GM18861 (cell line): ENCODE measurements around the gene GMPPA.

ENCODE experiments used
- ATAC-seq: cut with Tn5 transposase; IDR thresholded peaks from one replicate; pipeline ENCODE4 v1.9.1; 2021; ENCODE audit not compliant: unreplicated experiment

GMPPA gene

GRCh38 chr2:219537657-219538488 is 39.2 kb downstream of the GMPPA start:
- ATAC-seq = no peak

GRCh38 chr2:219538504-219538951 is 39.8 kb downstream of the GMPPA start:
- no peak for ATAC-seq

DNA sequence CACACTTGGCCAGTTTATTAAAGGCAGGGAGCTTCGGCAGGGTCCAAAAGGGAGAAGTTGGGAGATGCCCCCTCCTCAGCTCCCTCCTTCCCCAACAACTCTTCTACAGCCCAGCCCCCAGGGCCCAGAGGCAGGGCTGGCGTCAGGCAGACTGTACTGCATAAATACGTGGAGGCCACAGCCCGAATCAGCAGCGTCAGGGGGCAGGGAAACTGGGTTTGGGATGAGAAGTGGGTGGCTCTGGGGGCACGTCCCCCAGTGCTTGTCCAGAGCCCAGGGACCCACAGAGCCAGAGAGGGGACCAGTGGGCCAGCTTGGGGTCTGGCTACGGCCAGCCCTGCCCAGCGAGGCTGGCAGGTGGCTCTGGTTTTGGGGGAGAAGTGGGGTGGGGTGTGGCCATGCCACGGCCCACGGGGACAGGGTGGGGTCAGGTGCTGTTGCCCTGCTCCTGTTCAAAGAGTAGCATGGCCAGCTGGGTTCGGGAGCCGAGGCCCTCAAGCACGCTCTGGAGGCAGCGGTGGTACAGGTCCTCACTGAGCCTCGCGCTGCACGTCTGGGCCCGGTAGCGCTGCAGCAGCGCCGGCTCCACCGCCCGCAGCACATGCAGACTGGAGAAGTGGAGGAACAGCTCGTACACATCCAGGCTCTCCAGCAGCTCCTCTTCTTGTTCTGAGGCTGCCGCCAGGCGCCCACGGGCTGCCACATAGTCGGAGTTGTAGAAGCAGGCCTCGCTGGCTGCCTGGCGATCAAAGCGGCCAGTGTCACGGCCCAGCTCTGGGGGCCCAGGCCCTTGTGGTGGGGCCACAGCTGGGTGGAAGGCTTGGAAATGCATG is 40.5 kb downstream of the GMPPA start:
- no peak for ATAC-seq

DNA sequence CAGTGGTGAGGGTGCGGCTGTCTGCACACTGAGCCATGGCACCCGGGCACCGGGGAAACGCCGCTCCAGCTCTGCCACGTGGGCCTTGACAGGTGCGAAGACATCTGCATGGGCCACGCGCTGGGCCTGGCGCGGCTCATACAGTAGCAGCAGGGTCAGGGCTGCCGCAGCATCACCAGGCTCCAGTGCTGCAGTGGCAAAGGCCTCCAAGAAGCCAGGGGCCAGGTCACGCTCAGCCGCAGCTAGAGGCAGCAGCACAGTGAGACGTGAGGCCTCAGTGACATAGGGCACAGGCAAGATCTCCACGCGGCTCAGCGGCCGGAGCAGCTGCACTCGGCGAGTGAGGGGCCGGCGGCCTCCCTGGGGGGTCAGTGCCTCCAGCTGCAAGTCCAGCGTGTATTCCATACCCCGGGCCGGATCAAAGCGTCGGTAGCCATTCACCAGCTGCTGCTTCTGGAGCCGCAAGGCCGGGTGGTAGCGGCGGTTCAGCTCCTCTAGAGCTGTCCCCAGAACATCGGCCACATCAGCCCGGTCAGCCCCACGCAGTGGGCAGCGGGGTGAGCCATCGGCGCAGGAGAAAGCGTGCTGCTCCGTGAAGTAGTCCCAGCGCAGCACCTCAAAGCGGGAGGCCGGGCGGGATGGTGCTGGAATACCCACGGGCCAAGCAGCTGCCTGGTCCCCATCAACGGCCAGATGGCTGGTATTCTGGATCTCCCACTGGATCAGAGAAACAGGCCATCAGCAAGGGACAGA is 41.4 kb downstream of the GMPPA start:
- no peak for ATAC-seq

- no peak for ATAC-seq
Measured at GRCh38 chr2:219540784-219541504, 42.3 kb downstream of the GMPPA start.

GRCh38 chr2:219541611-219542180 is 43.0 kb downstream of the GMPPA start:
- ATAC-seq = peak; percentile 57

- peak; percentile 2 for ATAC-seq
Measured at GRCh38 chr2:219542931-219543595, 44.4 kb downstream of the GMPPA start.

- ATAC-seq = peak; percentile 74
Measured at GRCh38 chr2:219543596-219544358, 45.1 kb downstream of the GMPPA start, which contains the start of the genes CHPF and TMEM198. Gene CHPF (minus strand): TSS chr2:219543809. CDS start chr2:219543538, 271 bp downstream. Gene TMEM198 (plus strand): TSS chr2:219544028. CDS start chr2:219544728, 700 bp downstream.

GRCh38 chr2:219544567-219544966 is 45.9 kb downstream of the GMPPA start:
- no peak for ATAC-seq

DNA sequence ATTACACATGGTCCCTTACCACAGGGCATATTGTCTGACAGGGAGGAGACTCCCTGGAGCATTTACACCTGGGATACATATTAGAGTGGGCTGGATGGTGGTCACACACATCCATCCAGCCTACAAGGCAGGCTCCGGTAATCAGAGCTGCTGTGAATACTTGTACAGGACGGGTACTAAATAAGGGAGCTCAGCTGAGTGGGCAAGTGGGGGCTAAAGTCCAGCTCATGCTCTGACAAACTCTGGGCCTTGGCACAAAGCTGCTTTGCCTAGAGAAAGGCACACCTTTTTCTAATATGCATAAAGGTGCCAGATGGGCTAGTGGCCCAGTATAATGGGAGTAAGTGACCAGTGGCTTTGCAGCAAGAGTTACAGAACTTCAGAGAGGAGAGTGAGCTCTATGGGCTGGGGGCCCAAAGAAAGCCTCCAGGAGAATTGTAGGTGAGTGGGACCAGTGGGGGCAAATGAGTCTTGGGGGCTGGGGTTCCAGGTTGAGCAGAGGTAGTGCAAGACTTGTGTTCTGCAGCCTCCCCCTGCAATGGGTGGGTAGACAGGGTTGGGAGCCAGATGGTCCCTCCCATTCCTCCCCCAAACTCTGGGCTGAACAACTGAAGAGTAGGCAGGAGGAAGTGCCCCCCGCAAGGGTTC is 46.7 kb downstream of the GMPPA start:
- no peak for ATAC-seq

- no peak for ATAC-seq
Measured at GRCh38 chr2:219545943-219546352, 47.3 kb downstream of the GMPPA start.

DNA sequence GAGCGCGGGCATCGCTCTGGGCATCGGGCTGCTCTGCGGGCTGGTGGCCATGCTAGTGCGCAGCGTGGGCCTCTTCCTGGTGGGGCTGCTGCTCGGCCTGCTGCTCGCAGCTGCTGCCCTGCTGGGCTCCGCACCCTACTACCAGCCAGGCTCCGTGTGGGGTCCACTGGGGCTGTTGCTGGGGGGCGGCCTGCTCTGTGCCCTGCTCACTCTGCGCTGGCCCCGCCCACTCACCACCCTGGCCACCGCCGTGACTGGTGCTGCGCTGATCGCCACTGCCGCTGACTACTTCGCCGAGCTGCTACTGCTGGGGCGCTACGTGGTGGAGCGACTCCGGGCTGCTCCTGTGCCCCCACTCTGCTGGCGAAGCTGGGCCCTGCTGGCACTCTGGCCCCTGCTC is 48.9 kb downstream of the GMPPA start:
- ATAC-seq = no peak

- ATAC-seq = no peak
Measured at GRCh38 chr2:219548990-219549389, 50.3 kb downstream of the GMPPA start.

DNA sequence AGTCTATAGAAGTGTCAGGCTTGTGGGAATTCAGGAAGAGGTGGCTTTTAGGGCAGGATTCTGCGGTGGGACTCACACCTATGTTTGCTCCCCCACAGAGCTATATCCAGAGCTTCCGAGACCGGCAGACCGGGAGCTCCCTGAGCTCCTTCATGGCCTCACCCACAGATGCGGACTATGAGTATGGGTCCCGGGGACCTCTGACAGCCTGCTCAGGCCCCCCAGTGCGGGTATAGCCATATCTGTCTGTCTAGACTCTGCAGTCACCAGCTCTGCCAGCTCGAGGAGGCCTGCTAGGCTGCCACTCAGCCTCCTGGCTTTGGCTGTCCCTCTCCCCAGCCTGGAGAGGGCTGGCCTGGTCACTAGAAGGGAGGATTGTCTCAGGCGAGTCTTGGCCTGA is 50.9 kb downstream of the GMPPA start:
- no peak for ATAC-seq

GRCh38 chr2:219551441-219552381 is 53.0 kb downstream of the GMPPA start:
- ATAC-seq = peak; percentile 23

DNA sequence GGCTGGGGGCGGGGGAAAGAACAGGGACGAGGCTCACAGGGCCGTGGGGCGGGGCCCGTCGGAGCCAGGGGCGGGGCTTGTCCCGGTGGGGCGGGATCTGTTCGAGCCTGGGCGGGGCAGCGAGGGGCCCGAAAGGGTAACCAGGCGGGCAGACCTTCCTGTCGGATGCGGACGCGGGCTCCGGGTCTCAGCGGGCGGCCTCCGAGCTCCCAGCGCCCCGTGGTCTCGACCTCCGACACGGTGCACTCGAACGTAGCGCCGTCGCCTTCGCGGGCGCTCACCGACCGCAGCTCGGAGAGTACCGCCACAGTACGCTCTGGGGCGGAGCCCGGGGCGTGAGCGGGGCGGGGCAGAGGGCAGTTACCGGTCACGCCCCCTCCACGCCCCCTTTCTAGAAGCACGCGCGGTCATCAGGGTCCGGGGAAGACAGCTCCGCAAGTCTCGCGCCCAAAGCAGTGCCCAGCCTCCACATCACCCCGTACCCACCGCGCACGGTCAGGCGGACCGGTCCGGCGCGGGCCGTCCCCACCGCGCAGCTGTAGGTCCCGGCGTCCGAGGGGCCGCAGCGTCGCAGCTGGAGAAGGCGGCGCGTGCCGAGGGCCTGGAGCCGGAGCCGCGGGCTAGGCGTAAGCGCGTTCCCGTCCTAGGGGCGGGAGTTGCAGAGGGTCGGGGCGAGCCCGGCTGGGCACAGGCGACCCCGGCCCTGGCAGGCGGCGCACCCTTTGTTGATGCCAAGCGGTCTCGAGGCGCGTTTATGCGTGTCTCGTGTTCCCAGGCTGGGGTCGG is 53.9 kb downstream of the GMPPA start:
- ATAC-seq = peak; percentile 75

DNA sequence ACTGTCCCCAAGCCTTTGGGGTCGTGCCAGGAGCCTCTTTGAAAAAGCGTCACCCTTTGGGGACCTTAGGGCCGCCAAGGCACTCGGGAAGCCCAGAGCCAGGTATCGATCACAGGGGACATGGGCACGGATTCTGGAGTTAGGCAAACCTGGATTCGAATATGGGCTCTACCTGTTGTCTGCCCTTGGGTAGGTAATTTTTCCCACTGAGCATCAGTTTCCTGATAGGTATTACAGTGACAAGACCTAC is 54.4 kb downstream of the GMPPA start:
- ATAC-seq = no peak
